IMR-90 (cell line): ENCODE data around the gene SLC15A3. TPM values are rescaled to one million over a fixed set of nuclear protein-coding genes. Genes with fewer than 3 reads are reported as not detected.

Experiments used
- ATAC-seq: fragments of 200-7000 bp; cut with Tn5 transposase; 2 replicates; pipeline ENCODE4 v1.9.1; 2020; ENCODE audit warnings: low read depth, mild to moderate bottlenecking, moderate library complexity
- BruUV-seq: library from RNA; stranded (reverse); fragments of 400-500 nt; replicated peaks from 2 replicates; lab custom pipeline; 2021; lab: Mats Ljungman, UMichigan
- CTCF ChIA-PET: fragments of 300-600 bp; formaldehyde crosslinking; extraction: SDS; loops from one replicate; lab custom pipeline; 2021; ENCODE audit warnings: antibody characterized with exemption; lab: Yijun Ruan, JAX
- POLR2A ChIA-PET: fragments of 300-600 bp; sonication (Branson Sonifier 250); formaldehyde crosslinking; loops from one replicate; lab custom pipeline; 2022; ENCODE audit warnings: antibody characterized with exemption; ENCODE audit not compliant: unreplicated experiment; lab: Charles Lee
- DNase-seq: peaks from one replicate; pipeline ENCODE4 v3.0.0; 2013
- H2AFZ ChIP-seq: replicated peaks from 2 replicates; pipeline ENCODE3; 2013; ENCODE audit warnings: low read length, mild to moderate bottlenecking; ENCODE audit not compliant: poor library complexity
- H2AK5ac ChIP-seq: 2 replicates; pipeline ENCODE4 v1.6.1; 2013; ENCODE audit warnings: low read depth, low read length, inconsistent platforms
- H2AK9ac ChIP-seq: replicated peaks from 2 replicates; pipeline ENCODE3; 2013; ENCODE audit warnings: mild to moderate bottlenecking, low read depth, low read length, moderate library complexity; ENCODE audit not compliant: poor library complexity
- H2BK120ac ChIP-seq: 2 replicates; pipeline ENCODE4 v1.6.1; 2013; ENCODE audit warnings: low read depth, low read length, inconsistent platforms
- H2BK15ac ChIP-seq: 3 replicates; pipeline ENCODE4 v1.6.1; 2013; ENCODE audit warnings: low read depth, low read length, inconsistent platforms
- H2BK20ac ChIP-seq: 2 replicates; pipeline ENCODE4 v1.6.1; 2013; ENCODE audit warnings: low read depth, mild to moderate bottlenecking, inconsistent platforms, low read length, moderate library complexity
- H2BK5ac ChIP-seq: 2 replicates; pipeline ENCODE4 v1.6.1; 2013; ENCODE audit warnings: mild to moderate bottlenecking, low read depth, low read length, inconsistent platforms; ENCODE audit not compliant: poor library complexity, severe bottlenecking
- H3K14ac ChIP-seq: replicated peaks from 2 replicates; pipeline ENCODE4 v1.6.1; 2013; ENCODE audit warnings: low read depth, low read length, inconsistent platforms
- H3K18ac ChIP-seq: 2 replicates; pipeline ENCODE4 v1.6.1; 2013; ENCODE audit warnings: low read depth, low read length, control low read depth
- H3K23ac ChIP-seq: 2 replicates; pipeline ENCODE4 v1.6.1; 2013; ENCODE audit warnings: low read depth, low read length, inconsistent platforms
- H3K27ac ChIP-seq: 2 replicates; pipeline ENCODE4 v1.5.1; 2013; ENCODE audit warnings: mild to moderate bottlenecking, control low read depth, low read length; ENCODE audit not compliant: insufficient read depth
- H3K27me3 ChIP-seq: 2 replicates; pipeline ENCODE4 v1.6.1; 2013; ENCODE audit warnings: low read length; ENCODE audit not compliant: control insufficient read depth, insufficient read depth
- H3K36me3 ChIP-seq: 2 replicates; pipeline ENCODE4 v1.6.1; 2013; ENCODE audit warnings: low read length, mixed read lengths; ENCODE audit not compliant: control insufficient read depth, insufficient read depth
- H3K4ac ChIP-seq: 2 replicates; pipeline ENCODE4 v1.6.1; 2013; ENCODE audit warnings: low read depth, low read length, inconsistent platforms
- H3K4me1 ChIP-seq: 2 replicates; pipeline ENCODE4 v1.6.1; 2013; ENCODE audit warnings: low read length, mixed read lengths; ENCODE audit not compliant: control insufficient read depth, insufficient read depth
- H3K4me2 ChIP-seq: 2 replicates; pipeline ENCODE4 v1.6.1; 2013; ENCODE audit warnings: low read depth, mild to moderate bottlenecking, control low read depth, low read length, moderate library complexity
- H3K4me3 ChIP-seq: 2 replicates; pipeline ENCODE4 v1.5.1; 2013; ENCODE audit warnings: low read depth, mild to moderate bottlenecking, control low read depth, low read length, moderate library complexity; ENCODE audit not compliant: insufficient read depth
- H3K56ac ChIP-seq: 2 replicates; pipeline ENCODE4 v1.6.1; 2013; ENCODE audit warnings: low read length, inconsistent platforms; ENCODE audit not compliant: insufficient read depth; ENCODE audit errors: extremely low read depth
- H3K79me1 ChIP-seq, 2 experiments: 2 replicates each; pipeline ENCODE4 v1.6.1; 2013; ENCODE audit warnings: low read length in 2 of 2, inconsistent platforms in 1 of 2, low read depth in 1 of 2
- H3K9ac ChIP-seq: 2 replicates; pipeline ENCODE4 v1.6.1; 2013; ENCODE audit warnings: low read depth, low read length, control low read depth
- H3K9me1 ChIP-seq: 2 replicates; pipeline ENCODE4 v1.6.1; 2013; ENCODE audit warnings: low read length, inconsistent platforms; ENCODE audit not compliant: insufficient read depth
- H3K9me3 ChIP-seq: 2 replicates; pipeline ENCODE4 v1.6.1; 2013; ENCODE audit warnings: low read length; ENCODE audit not compliant: control insufficient read depth, insufficient read depth
- H4K20me1 ChIP-seq: 2 replicates; pipeline ENCODE4 v1.6.1; 2013; ENCODE audit warnings: low read length, inconsistent platforms; ENCODE audit not compliant: insufficient read depth
- H4K5ac ChIP-seq: 2 replicates; pipeline ENCODE4 v1.6.1; 2013; ENCODE audit warnings: mild to moderate bottlenecking, low read depth, low read length, control low read depth
- H4K8ac ChIP-seq, 2 experiments: 2 replicates each; pipeline ENCODE4 v1.6.1; 2013; ENCODE audit warnings: low read depth in 2 of 2, low read length in 2 of 2, control low read depth in 1 of 2, inconsistent platforms in 1 of 2
- H4K91ac ChIP-seq: 2 replicates; pipeline ENCODE4 v1.6.1; 2013; ENCODE audit warnings: low read depth, low read length, inconsistent platforms; ENCODE audit not compliant: insufficient read depth
- BHLHE40 ChIP-seq: fragments of 150-350 bp; IDR thresholded peaks from 2 replicates; pipeline ENCODE4 v1.6.1; 2016; ENCODE audit warnings: mild to moderate bottlenecking, low read depth, low read length
- CEBPB ChIP-seq: IDR thresholded peaks from 2 replicates; pipeline ENCODE4 v1.6.1; 2012; ENCODE audit warnings: low read depth, low read length, improper control_type of control experiment
- CHD1 ChIP-seq: IDR thresholded peaks from 2 replicates; pipeline ENCODE4 v1.6.1; 2012; ENCODE audit warnings: low read depth, low read length, improper control_type of control experiment
- CTCF ChIP-seq: conservative IDR thresholded peaks from 2 replicates; pipeline ENCODE4 v1.5.1; 2012; ENCODE audit warnings: mild to moderate bottlenecking, low read depth, low read length, improper control_type of control experiment
- ELK1 ChIP-seq: fragments of 150-350 bp; IDR thresholded peaks from 2 replicates; pipeline ENCODE4 v1.6.1; 2016; ENCODE audit warnings: low read depth, mild to moderate bottlenecking, low read length, moderate library complexity, borderline replicate concordance
- FOS ChIP-seq: fragments of 150-350 bp; IDR thresholded peaks from 2 replicates; pipeline ENCODE4 v1.6.1; 2016; ENCODE audit warnings: low read depth, low read length
- MAFK ChIP-seq: IDR thresholded peaks from 2 replicates; pipeline ENCODE4 v1.6.1; 2012; ENCODE audit warnings: low read depth, low read length, improper control_type of control experiment
- MAZ ChIP-seq: IDR thresholded peaks from 2 replicates; pipeline ENCODE4 v1.6.1; 2012; ENCODE audit warnings: low read depth, mild to moderate bottlenecking, low read length, improper control_type of control experiment, moderate library complexity, borderline replicate concordance
- POLR2A ChIP-seq: IDR thresholded peaks from 2 replicates; pipeline ENCODE4 v1.6.1; 2012; ENCODE audit warnings: mild to moderate bottlenecking, low read depth, low read length
- RAD21 ChIP-seq: IDR thresholded peaks from 2 replicates; pipeline ENCODE4 v1.6.1; 2012; ENCODE audit warnings: low read length, improper control_type of control experiment
- RCOR1 ChIP-seq: IDR thresholded peaks from 2 replicates; pipeline ENCODE4 v1.6.1; 2012; ENCODE audit warnings: mild to moderate bottlenecking, low read length, improper control_type of control experiment; ENCODE audit not compliant: insufficient replicate concordance
- RFX5 ChIP-seq: IDR thresholded peaks from 2 replicates; pipeline ENCODE4 v1.8.0; 2012; ENCODE audit warnings: low read depth, mild to moderate bottlenecking, low read length, moderate library complexity
- SMC3 ChIP-seq: fragments of 150-350 bp; IDR thresholded peaks from 2 replicates; pipeline ENCODE4 v1.6.1; 2016; ENCODE audit warnings: low read depth, mild to moderate bottlenecking, antibody characterized with exemption, low read length, moderate library complexity
- USF2 ChIP-seq: fragments of 150-350 bp; IDR thresholded peaks from 2 replicates; pipeline ENCODE4 v1.6.1; 2017; ENCODE audit warnings: mild to moderate bottlenecking, antibody characterized with exemption, low read length, low read depth
- WGBS, 2 experiments: methylation state at CpG; one replicate each; pipeline versions ENCODE4 v1.1.5 to v1.1.7; 2013; ENCODE audit warnings: missing lambda C conversion rate in 2 of 2; ENCODE audit not compliant: insufficient read length in 1 of 2; ENCODE audit errors: extremely low coverage in 2 of 2; 5-methylcytosine and 5-hydroxymethylcytosine counted together
- dilution Hi-C: fragments of 300-500 bp; cut with HindIII; formaldehyde crosslinking; loops from one replicate; pipeline ENCODE4 v1.14.3; 2018; ENCODE audit warnings: low sequenced_read_pairs; ENCODE audit not compliant: unreplicated experiment
- in situ Hi-C: fragments of 300-500 bp; cut with MboI; formaldehyde crosslinking; loops from 3 replicates; pipeline ENCODE4 v1.14.3; 2019; ENCODE audit warnings: low sequenced_read_pairs, inconsistent platforms, mixed read lengths
- intact Hi-C: fragments of 100-400 bp; cut with micrococcal nuclease; formaldehyde crosslinking; loops from 2 replicates; pipeline ENCODE4 v1.10.0; 2022
- polyA plus RNA-seq, 3 experiments: library from polyadenylated mRNA; depleted of rRNA; stranded (reverse); fragments of >200 nt; gene quantifications; 2 replicates each; pipeline ENCODE4 v1.2.3, GENCODE V29; 2012; ENCODE audit warnings: low replicate concordance in 1 of 3
- total RNA-seq: library from RNA; depleted of rRNA; stranded (reverse); fragments of >200 nt; gene quantifications from 2 replicates; pipeline ENCODE4 v1.2.3, GENCODE V29; 2012

SLC15A3 gene
- total and polyA plus RNA-seq, 2 of the 4 experiments (the other 2 are of a cell fraction) = 3.2 to 4.4 TPM

- Histone ChIP-seq H3K23ac (no peak overlapping the region), H3K79me1 (no peaks in the 10 kb centered on the region), H3K9ac (no peak overlapping the region), H4K91ac (no peak overlapping the region), H2BK20ac (no peak overlapping the region), H3K18ac (no peak overlapping the region), H3K36me3 (no peaks in the 10 kb centered on the region), H3K9me3 (no peaks in the 10 kb centered on the region; the same call in 1 of the 2 replicates), H4K8ac (no peak overlapping the region), H3K4me2 (no peak overlapping the region), H3K4me1 (no peaks in the 10 kb centered on the region), H2BK5ac (no peak overlapping the region), H3K9me1 (no peaks in the 10 kb centered on the region; the same call in 1 of the 2 replicates), H3K14ac (no peak overlapping the region), H2AK9ac (no peak overlapping the region), H3K4ac (no peak overlapping the region), H3K56ac (no peak overlapping the region), H3K27ac (no peak overlapping the region), H2AFZ (no peak overlapping the region), H2AK5ac (no peak overlapping the region), H3K4me3 (no peak overlapping the region), H4K20me1 (no peaks in the 10 kb centered on the region), H2BK120ac (no peak overlapping the region), H2BK15ac (no peak overlapping the region), H4K5ac (no peak overlapping the region), H3K27me3 (peaks cover 41% of the 10 kb centered on the region)
- DNase-seq (no peak), ATAC-seq (no peak)
- ChIA-PET CTCF (interaction anchor here (1.0 kb wide), 1 partner anchor 217 kb away, joined by 3 read pairs; no protein-coding TSS in a partner anchor), POLR2A (no interaction called here)
- WGBS, 2 experiments = 59% methylated on average over 3 of the region's 5 CpGs; no CpG with 5 or more reads in 1 of the 2 experiments
- in situ Hi-C loops = no loop called here
- dilution Hi-C loops = no loop called here
- BruUV-seq = no TSS peak
- TF ChIP-seq CHD1 (no peak), MAZ (no peak), POLR2A (no peak), MAFK (no peak), RFX5 (no peak), CTCF (no peak), RAD21 (no peak), ELK1 (no peak), RCOR1 (no peak), FOS (no peak), CEBPB (no peak), SMC3 (no peak), BHLHE40 (no peak), USF2 (no peak)
- intact Hi-C loops = loop anchor here (1.0 to 2.0 kb wide), 3 partner anchors 158 to 216 kb away; no protein-coding TSS in a partner anchor
Observed at GRCh38 chr11:60970890-60971289, 18.9 kb upstream of the SLC15A3 start.
